GM12873 (cell line): ENCODE measurements around the gene STMP1.

ENCODE experiments used
- TF ChIP-seq, protein P1 (sequence below): IDR thresholded peaks from 2 replicates; pipeline ENCODE4 v1.5.1; 2012; ENCODE audit warnings: low read depth, mild to moderate bottlenecking, moderate library complexity, low read length, control low read depth; ENCODE audit not compliant: insufficient read depth; ENCODE audit errors: missing control alignments

The STMP1 gene

DNA sequence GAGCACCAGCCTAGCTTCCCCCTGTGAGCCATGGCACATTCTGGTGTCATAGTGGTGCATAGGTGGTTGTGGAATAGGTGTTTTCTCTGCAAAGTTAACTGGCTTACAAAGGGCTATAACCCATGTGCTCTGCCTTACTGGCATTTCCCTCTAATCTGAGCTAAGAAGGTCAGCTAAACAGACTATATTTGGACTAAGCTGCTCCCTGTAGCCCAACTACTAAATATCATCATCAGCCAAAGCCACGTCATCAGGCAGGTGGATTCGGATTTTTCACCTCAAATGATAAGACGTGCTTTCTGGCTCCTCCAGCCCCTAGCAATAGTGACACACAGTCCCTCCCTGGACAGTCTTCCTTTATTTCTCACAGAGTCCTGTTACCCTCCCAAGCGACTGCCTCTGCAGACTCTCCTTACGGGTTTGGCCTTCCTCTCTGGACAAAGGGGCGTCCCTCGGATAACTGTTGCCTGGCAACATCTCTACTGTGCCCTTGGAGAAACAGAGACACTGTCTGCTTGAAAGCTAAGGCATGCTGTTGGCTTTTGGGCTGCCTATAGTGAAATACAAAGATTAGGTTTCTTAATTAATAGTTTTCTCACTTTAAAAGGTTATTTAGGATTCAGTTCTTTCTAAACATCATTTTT is 56.6 kb downstream of the STMP1 start:
- TF ChIP-seq, protein P1, sequence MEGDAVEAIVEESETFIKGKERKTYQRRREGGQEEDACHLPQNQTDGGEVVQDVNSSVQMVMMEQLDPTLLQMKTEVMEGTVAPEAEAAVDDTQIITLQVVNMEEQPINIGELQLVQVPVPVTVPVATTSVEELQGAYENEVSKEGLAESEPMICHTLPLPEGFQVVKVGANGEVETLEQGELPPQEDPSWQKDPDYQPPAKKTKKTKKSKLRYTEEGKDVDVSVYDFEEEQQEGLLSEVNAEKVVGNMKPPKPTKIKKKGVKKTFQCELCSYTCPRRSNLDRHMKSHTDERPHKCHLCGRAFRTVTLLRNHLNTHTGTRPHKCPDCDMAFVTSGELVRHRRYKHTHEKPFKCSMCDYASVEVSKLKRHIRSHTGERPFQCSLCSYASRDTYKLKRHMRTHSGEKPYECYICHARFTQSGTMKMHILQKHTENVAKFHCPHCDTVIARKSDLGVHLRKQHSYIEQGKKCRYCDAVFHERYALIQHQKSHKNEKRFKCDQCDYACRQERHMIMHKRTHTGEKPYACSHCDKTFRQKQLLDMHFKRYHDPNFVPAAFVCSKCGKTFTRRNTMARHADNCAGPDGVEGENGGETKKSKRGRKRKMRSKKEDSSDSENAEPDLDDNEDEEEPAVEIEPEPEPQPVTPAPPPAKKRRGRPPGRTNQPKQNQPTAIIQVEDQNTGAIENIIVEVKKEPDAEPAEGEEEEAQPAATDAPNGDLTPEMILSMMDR: no peak

DNA sequence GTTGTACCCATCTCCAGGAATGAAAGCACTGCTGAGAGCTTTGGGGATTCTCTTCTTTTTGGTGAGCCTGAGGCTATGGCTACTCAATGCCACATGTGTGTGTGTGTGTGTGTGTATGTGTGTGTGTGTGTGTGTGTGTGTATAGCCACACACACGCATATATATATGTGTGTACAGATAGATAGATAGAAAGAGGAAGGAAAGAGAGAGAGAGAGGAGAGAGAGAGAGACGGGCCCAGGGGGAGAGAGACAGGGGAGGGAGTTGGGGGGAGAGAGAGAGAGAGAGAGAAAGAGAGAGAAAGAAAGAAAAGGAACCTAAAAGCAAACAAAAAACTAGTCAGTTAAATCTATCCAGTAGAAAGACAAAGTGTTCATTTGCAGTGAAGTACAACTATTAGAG is 57.4 kb downstream of the STMP1 start:
- TF ChIP-seq, protein P1: no peak

DNA sequence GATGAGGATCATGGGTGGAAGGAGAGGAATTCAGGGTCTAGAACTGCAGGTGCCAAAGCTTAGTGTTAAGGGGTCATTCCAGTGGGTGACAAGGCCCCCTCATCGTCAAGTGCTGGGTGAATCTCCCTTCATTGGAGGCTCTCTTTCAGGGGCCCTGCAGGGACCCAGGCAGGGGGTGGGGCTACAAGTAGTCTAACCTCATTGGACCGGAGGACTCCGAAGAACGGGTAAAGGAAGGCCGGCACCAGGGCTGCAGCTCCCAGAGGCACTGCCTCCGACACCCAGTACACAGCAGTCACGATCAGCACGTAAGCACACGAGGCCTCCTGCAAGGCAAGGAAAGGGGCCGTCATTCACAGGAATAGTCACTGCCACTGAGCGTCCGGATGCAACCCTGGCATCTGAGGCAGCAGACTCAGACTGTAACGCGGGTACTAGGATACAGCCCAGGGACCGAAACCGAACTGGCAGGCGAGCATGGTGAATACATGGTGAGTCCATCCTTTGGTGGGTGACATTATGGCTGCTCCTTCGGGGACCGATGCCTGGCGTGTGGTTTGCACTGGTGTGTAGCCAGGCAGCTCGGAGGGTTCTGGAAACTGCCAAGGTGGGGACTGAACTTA is 59.0 kb downstream of the STMP1 start:
- TF ChIP-seq, protein P1: no peak

DNA sequence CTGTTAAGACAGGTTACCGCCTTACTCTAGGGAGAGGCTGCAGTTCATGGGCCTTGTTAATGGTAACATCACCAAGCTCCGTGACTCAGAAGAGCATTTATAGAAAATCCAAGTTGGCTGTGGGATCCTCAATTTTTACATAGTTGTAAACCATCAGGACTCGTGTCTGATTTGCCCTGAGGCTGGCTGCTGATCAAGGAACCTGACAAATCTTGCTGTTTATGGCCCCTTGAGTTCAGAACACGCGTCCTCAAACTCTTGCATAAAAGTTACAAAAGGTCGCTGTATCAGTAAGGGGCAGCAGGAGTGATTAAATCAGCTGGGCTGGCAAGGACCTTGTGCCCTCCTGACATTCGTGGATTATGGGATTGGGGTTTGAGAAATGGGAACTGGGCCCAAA is 61.1 kb downstream of the STMP1 start:
- TF ChIP-seq, protein P1: no peak
